GM19023 (cell line): Measurements from ENCODE around the gene IGSF8.

ENCODE experiments used
- ATAC-seq: cut with Tn5 transposase; IDR thresholded peaks from one replicate; pipeline ENCODE4 v1.9.1; 2021; ENCODE audit warnings: mild to moderate bottlenecking, moderate library complexity; ENCODE audit not compliant: unreplicated experiment

The IGSF8 gene

GRCh38 chr1:160107512-160107911 is 9.1 kb upstream of the IGSF8 start:
- ATAC-seq, result no peak

DNA sequence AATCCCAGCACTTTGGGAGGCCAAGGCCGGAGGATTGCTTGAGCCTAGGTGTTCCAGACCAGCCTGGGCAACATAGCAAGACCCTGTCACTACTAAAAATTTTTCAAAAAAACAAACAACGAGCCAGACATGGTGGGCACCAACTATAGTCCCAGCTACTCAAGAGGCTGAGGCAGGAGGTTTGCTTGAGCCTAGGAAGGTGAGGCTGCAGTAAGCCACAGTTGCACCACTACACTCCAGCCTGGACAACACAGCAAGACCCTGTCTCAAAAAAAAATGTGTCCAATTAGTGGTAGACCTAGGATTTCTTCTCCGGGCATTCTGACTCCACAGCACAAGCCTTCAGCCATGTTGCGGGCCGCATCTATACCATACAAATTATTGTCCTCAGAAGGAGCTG is 6.7 kb upstream of the IGSF8 start:
- no peak for ATAC-seq

DNA sequence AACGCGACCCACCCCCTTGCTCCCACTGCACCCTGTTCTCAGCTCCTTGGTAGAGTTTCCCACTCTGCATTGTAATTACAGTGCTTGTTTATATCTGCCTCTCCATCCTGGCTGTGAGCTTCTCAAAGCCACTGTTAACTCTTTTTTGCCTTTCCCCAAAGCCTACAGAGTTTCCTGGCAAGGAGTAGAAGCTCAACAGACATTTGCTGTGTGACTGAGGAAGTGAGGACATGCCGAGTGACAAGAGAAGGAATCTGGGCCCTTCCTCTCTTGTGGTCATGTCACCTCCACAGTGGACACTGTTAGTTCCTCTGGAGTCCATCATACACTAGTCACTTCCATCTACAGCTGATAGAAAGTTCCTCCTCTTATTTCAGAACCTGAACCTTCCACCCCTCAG is 6.1 kb upstream of the IGSF8 start:
- no peak for ATAC-seq

GRCh38 chr1:160103658-160104408 is 5.4 kb upstream of the IGSF8 start:
- ATAC-seq, result no peak

DNA sequence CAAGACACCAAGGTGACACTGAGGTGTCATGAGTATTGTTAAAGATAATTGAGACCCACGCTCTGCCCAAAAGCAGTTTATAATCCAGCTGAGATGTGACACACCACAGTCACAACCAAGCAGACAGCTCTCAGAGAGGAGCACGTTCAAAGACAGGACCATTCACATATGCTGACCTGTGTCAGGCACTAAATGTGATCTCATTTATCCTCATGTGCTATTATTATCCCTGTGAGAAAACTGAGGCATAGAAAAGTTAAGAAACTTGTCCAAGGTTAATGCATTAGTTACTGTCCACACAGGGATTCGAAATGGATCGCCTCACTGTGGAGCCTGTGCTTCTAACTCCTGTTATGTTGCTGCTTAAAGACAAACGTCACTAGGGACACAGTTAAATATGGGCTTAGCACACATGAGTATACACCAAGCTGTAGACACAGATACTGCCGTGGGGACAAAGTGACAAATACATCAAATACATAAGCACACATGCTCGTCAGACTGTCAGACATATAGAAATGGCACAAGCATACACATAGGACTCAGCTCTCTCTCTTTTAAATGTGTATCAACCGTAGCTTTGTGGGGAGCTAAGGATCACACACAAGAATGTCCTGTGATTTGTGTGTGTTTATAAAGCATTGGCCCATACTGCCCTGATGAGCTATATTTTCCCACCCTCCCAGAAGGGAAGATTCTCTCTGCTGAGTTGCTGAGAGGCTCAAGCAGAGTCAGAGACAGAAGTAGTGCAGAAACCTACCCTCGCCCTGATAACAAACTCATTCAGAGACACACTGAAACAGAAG is 3.5 kb upstream of the IGSF8 start:
- ATAC-seq, result no peak

- ATAC-seq, result peak; percentile 32
These were observed 2.8 kb upstream of the IGSF8 start for GRCh38 chr1:160101037-160101716.

DNA sequence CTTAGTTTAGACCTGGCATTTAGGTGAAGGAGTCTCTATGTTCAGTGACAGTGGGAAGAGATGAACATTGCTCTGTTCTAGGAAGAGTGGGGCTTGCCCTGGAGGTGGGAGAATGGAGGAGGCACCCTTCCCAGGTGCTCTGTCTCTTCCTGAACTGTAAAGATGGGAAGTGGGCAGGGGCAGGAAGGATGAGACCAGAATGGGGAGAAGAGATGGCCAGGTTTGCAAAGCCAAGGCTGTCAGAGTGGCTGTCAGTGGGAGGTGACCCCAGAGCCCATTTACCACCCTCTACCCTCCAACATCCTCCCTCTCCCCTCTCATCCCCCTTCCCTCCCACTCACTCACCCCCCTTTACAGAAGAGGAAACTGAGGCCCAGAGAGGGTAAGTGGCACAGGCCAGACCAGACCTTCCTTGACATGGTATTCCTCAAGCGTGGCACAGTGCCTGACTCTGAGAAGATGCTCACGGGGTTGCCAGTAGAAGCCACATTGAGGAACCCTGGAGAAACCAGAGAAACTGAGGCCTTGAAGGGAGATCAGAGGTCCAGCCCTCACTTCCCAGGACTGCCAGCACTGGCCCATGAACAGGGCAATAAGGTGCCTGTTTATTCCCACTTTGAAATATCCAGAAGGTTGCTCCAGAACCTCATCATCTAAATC is 1.4 kb upstream of the IGSF8 start:
- ATAC-seq, result no peak

- peak; percentile 82 for ATAC-seq
These were observed 588 bp upstream of the IGSF8 start for GRCh38 chr1:160098852-160099561.

DNA sequence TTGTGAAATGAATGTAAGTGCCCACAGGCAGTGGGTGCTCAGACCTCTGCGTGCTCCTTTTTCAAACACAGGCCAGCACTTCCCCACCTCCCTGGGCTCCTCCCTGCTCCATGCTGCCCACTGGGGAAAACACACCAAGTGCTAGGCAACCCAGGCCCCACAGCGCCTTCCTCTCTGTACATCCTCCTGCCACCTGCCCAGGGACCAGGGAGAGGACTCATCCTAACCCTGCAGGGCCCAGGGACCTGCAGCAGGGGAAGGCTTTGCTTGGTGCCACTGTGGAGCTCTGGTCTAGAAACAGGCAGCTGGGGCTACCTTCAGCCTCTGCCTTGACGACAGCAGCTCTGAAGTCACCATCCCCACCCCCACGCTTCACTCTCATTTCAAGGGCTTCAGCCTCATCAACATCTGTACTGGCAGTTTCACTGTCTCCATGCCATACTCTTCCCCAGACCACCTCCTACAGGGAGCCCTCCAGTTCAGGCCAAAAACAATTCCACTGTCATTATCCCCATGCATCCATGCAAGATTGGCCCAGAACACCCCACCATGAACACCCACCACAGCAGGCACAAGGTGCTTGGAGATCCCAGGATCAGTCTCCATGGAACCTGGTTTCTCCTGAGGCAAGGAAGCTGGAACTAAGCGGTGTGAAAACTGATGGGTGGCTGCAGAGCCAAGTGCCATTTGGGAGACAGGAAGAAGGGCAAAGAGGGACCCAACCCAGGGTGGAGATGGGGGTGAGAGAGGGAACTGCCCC is 1.1 kb downstream of the IGSF8 start:
- ATAC-seq, result no peak

DNA sequence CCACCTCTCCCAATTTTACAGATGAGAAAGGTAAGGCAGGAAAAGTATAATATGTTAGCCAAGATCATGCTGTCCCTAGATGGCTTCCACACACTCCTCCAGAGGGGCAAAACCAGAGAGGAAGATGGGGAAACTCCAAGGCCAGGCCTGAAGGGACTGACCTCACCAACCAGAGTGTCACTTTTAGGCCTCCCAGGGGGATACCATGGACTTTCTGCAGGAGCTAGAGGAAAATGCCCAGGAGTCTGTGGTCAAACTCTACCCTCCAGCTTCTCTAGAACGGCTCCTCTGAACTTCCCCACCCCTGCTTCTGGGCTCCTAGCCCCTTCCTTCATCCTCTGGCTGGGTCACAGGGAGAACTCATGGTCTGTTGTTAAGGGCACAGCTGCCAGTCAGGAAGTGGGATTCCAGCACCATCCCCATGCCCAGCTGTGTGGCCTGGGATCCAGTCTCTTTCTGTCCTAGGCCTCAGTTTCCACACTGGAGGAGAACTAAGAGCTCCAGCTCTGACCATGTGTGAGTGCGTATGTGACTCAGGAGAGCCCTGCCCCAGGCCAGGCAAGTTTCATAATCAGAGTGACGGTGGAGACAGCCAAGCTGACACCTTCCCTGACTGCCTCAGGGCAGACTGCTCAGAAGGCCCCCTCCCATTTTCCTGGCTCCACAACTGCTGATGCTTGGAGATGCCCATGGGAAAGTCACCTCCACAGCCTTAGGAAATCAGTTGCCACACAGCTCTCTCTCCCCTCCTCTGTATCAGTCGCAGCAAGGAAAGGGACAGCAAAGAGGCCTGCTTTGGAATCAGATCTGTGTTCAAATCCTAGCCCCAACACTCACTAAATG is 1.9 kb downstream of the IGSF8 start:
- ATAC-seq, result no peak

GRCh38 chr1:160095382-160096105 is 2.9 kb downstream of the IGSF8 start:
- ATAC-seq, result no peak

- ATAC-seq, result no peak
These were observed 3.6 kb downstream of the IGSF8 start for GRCh38 chr1:160094806-160095205.

GRCh38 chr1:160094291-160094625 is 4.2 kb downstream of the IGSF8 start:
- no peak for ATAC-seq

DNA sequence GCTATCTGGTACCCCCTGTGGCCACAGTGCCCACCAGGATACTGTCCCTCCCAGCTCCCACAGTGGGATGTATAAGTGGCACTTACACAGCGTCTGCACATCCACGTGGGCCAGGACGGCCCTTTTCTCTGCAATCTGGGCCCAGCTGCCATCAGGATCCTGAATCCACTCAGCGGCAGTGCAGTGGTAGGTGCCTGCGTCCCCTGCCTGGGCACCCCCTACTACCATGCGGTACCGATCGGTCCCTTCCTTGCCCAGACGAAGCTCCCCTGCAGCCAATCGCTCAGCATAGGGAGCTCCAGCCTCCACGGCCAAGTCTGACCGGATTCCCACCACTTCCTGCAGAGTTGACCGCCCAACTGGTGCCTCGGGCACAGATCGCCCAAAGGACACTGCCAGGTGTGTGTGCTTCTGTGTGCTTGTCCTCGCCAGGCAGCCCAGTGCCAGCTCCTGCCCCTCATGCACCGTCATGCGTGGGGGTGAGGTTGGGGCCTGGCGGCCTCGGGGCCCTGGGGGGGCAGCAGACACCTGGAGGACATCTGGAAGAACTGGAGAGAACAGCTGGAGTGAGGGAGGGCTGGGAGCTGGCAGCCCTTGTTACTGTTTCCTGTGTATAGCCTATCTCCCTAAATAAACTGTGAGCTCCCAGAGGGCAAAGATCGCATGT is 4.7 kb downstream of the IGSF8 start:
- no peak for ATAC-seq

DNA sequence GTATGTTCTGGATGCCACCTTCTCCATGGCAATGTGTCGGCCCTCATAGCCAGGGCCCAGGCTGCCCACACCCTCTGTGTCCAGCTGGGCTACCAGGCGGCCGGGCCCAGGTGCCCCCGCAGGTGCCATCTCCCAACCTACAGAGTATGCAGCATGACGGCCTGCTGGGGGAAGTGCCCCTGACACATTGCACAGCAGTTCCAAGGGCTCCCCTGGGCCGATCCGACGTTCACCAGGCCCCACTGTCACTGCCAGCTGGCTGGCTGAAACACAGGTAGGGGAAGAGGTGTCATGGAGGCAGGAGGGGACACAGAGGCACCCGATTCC is 5.4 kb downstream of the IGSF8 start:
- no peak for ATAC-seq

DNA sequence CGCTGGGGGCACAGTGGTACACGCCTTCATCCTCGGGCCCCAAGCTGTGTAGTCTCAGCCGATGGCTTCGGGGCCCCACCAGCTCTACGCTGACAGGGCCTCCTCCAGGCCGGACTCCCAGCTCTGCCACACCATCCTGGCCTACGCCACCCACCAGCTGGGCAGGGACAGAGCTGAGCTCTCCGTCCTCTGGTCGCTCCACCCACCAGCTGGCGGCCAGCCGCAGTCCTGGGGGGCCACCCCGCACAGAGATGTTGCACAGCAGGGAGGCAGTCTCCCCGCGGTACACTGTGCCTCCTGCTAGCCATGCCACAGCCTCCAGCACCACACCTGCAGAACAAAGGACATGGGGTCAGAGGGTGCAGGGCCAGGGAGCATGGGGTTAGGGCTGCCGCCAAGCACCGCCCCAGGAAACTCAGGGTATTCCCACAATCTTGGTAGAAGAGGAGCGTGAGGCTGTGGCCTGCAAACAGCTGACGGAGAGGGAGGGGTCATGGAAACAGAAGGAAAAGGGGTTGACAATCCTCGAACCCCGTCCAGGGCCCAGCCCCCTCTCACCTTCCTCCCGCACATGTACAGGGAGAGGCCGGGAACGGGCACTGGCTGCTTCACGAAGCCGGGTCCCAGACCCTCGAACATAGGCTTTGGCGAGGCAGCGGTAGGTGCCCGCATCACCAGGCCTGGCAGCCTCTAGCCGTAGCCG is 5.9 kb downstream of the IGSF8 start:
- no peak for ATAC-seq

DNA sequence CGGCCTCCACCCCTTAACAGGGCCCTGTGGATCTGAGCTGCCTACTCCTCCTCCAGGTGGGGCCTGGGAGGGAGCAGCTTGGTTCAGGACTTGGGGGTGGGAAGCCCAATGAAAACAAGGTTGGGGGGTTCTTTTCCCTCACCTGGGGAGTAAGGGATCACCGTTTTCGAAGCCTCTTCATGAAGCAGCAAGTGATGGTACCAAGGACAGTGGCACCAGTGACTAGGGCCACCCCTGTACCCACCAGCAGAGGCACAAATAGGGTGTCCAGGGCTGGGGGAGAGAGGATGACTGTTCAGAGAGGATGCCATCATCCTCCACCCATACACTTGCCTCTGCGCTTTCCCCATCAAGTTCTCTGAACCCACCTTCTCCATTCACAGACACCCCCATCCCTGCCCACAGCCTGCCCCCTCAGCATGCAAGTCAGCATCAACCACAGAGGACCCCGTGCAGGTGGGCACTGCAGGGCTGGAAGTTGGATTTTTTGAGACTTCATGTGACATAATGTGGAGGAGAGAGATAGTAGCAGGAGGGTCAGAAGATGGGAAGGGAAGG is 6.7 kb downstream of the IGSF8 start:
- no peak for ATAC-seq
